Upper lobe of left lung (tissue), 6 donors: ENCODE data around the gene MOAP1. TPM values are rescaled to one million over a fixed set of nuclear protein-coding genes. Genes with fewer than 3 reads are reported as not detected.

ENCODE experiments used
- ATAC-seq, 2 donors: fragments of 200-7000 bp; cut with Tn5 transposase; one replicate each; pipeline ENCODE4 v1.9.1; 2022; ENCODE audit warnings: mild to moderate bottlenecking in 2 of 2, moderate library complexity in 2 of 2; ENCODE audit not compliant: low FRiP score in 2 of 2
- DNase-seq, 2 donors: peaks; one replicate each; pipeline ENCODE4 v3.0.0-alpha.2; 2019 to 2020
- H3K27ac ChIP-seq, 4 donors: fragments of 200-600 bp; sonication (generic); one replicate each; pipeline ENCODE4 v1.5.1; 2016 to 2019
- H3K27me3 ChIP-seq, 4 donors: fragments of 200-600 bp; sonication (generic); one replicate each; pipeline ENCODE4 v1.5.1; 2017 to 2019
- H3K36me3 ChIP-seq, 4 donors: fragments of 200-600 bp; sonication (generic); one replicate each; pipeline ENCODE4 v1.5.1; 2016 to 2019
- H3K4me1 ChIP-seq, 4 donors: fragments of 200-600 bp; sonication (generic); one replicate each; pipeline ENCODE4 v1.5.1; 2018 to 2019
- H3K4me3 ChIP-seq, 4 donors: fragments of 200-600 bp; sonication (generic); one replicate each; pipeline ENCODE4 v1.5.1; 2017 to 2019; ENCODE audit warnings: mild to moderate bottlenecking in 2 of 4, moderate library complexity in 1 of 4
- H3K9me3 ChIP-seq, 4 donors: fragments of 200-600 bp; sonication (generic); one replicate each; pipeline ENCODE4 v1.5.1; 2018 to 2019
- CTCF ChIP-seq, 6 experiments: fragments of 450-650 bp in 4 of 6; fragments of 200-600 bp in 2 of 6; sonication (generic) in 2 of 6; IDR thresholded peaks; one replicate each; pipeline ENCODE4 v1.5.1; 2016 to 2019; ENCODE audit warnings: antibody characterized with exemption in 6 of 6
- EP300 ChIP-seq, 4 donors: sonication (generic); formaldehyde crosslinking; IDR thresholded peaks; one replicate each; pipeline ENCODE4 v1.5.1; 2017; ENCODE audit warnings: antibody characterized with exemption in 4 of 4, control low read depth in 2 of 4
- POLR2A ChIP-seq, 4 donors: fragments of 450-650 bp; IDR thresholded peaks; one replicate each; pipeline ENCODE4 v1.5.1; 2016 to 2017; ENCODE audit warnings: antibody characterized with exemption in 4 of 4, mild to moderate bottlenecking in 2 of 4
- POLR2AphosphoS5 ChIP-seq, 2 donors: sonication (generic); formaldehyde crosslinking; IDR thresholded peaks; one replicate each; pipeline ENCODE4 v1.5.1; 2017; ENCODE audit warnings: antibody characterized with exemption in 2 of 2
- WGBS, 2 donors: methylation state at CpG; one replicate each; pipeline ENCODE4 v1.1.5; 2017 to 2018; 5-methylcytosine and 5-hydroxymethylcytosine counted together
- total RNA-seq, 6 donors: library from RNA; depleted of rRNA in 4 of 6; stranded (reverse); fragments of >200 nt in 4 of 6; gene quantifications; one replicate each; pipeline versions ENCODE4 v1.1.0 to v1.2.1, GENCODE V29; 2016 to 2021
- donor health status: DM: no; HTN: no; CAD: no; lungs with moderate emphysema.
- donor health status: DM: no; HTN: yes; CAD: no; lungs with severe emphysema.

The MOAP1 gene
- total RNA-seq, 6 donors from 2014 or later: 14.7 to 43.8 (median 36.4) TPM

- peak in 1 of 2 donors; percentile 87 for DNase-seq
- no peak for TF ChIP-seq CTCF (IDR thresholded peaks at IDR 0.05)
- TF ChIP-seq EP300 (IDR thresholded peaks at IDR 0.05): peak in 1 of 4 donors; percentile 80
- TF ChIP-seq POLR2AphosphoS5 (IDR thresholded peaks at IDR 0.05): peak in 1 of 2 donors; percentile 31
- peaks cover 4 to 8% (median 5%) of the 10 kb centered on the region in 4 donors for H3K4me1 ChIP-seq
- peak in 1 of 2 donors; percentile 26 for ATAC-seq
- H3K9me3 ChIP-seq: no peaks in the 10 kb centered on the region
- H3K27me3 ChIP-seq: no peaks in the 10 kb centered on the region
- no peaks in the 10 kb centered on the region for H3K36me3 ChIP-seq
- no peak overlapping the region for H3K4me3 ChIP-seq
- peak overlapping the region in 2 of 4 donors; percentile 22 to 45 for H3K27ac ChIP-seq
- 63 to 72% methylated on average over 5 of the region's 5 CpGs for WGBS, 2 donors
These were observed 15.9 kb upstream of the MOAP1 start for GRCh38 chr14:93200553-93200952.

- H3K4me3 ChIP-seq: no peak overlapping the region
- H3K27me3 ChIP-seq: no peaks in the 10 kb centered on the region
- no peak for DNase-seq
- TF ChIP-seq POLR2A (IDR thresholded peaks at IDR 0.05): no peak
- no peak for TF ChIP-seq CTCF (IDR thresholded peaks at IDR 0.05)
- no peak for TF ChIP-seq EP300 (IDR thresholded peaks at IDR 0.05)
- TF ChIP-seq POLR2AphosphoS5 (IDR thresholded peaks at IDR 0.05): no peak
- no peak for ATAC-seq
- H3K27ac ChIP-seq: no peak overlapping the region
- no peaks in the 10 kb centered on the region for H3K4me1 ChIP-seq
- H3K36me3 ChIP-seq: no peaks in the 10 kb centered on the region
- WGBS, 2 donors: 83 to 84% methylated on average over 4 of the region's 4 CpGs
- H3K9me3 ChIP-seq: no peaks in the 10 kb centered on the region
These were observed 14.3 kb upstream of the MOAP1 start for GRCh38 chr14:93199031-93199430.

- peaks cover 0 to 8% (median 0%) of the 10 kb centered on the region in 4 donors for H3K36me3 ChIP-seq
- no peak for ATAC-seq
- H3K27me3 ChIP-seq: no peaks in the 10 kb centered on the region
- no peak overlapping the region for H3K27ac ChIP-seq
- TF ChIP-seq CTCF (IDR thresholded peaks at IDR 0.05) (no peak), POLR2AphosphoS5 (IDR thresholded peaks at IDR 0.05) (no peak), POLR2A (IDR thresholded peaks at IDR 0.05) (no peak), EP300 (IDR thresholded peaks at IDR 0.05) (no peak)
- H3K9me3 ChIP-seq: no peaks in the 10 kb centered on the region
- no peaks in the 10 kb centered on the region for H3K4me1 ChIP-seq
- 92 to 93% methylated on average over 1 of the region's 1 CpG for WGBS, 2 donors
- DNase-seq: no peak
- H3K4me3 ChIP-seq: no peak overlapping the region
These were observed 10.8 kb upstream of the MOAP1 start for GRCh38 chr14:93195316-93195999.

- TF ChIP-seq EP300 (IDR thresholded peaks at IDR 0.05): no peak
- TF ChIP-seq POLR2A (IDR thresholded peaks at IDR 0.05): no peak
- TF ChIP-seq CTCF (IDR thresholded peaks at IDR 0.05): no peak
- TF ChIP-seq POLR2AphosphoS5 (IDR thresholded peaks at IDR 0.05): no peak
- DNase-seq: no peak
- H3K4me1 ChIP-seq: peaks cover 20 to 37% (median 25%) of the 10 kb centered on the region in 4 donors
- no peak overlapping the region for H3K4me3 ChIP-seq
- H3K27me3 ChIP-seq: no peaks in the 10 kb centered on the region
- no peak for ATAC-seq
- 96% methylated on average over 3 of the region's 3 CpGs for WGBS, 2 donors
- no peaks in the 10 kb centered on the region for H3K9me3 ChIP-seq
- no peak overlapping the region for H3K27ac ChIP-seq
- peaks cover 2 to 48% (median 7%) of the 10 kb centered on the region in 4 donors for H3K36me3 ChIP-seq
These were observed 2.3 kb upstream of the MOAP1 start for GRCh38 chr14:93186956-93187355.

GRCh38 chr14:93186466-93186865, 1.8 kb upstream of the MOAP1 start:
- Histone ChIP-seq H3K27ac (peak overlapping the region in 3 of 4 donors; percentile 96 to 99 (median 99)), H3K36me3 (peaks cover 2 to 50% (median 10%) of the 10 kb centered on the region in 4 donors), H3K27me3 (no peaks in the 10 kb centered on the region), H3K9me3 (no peaks in the 10 kb centered on the region), H3K4me1 (peaks cover 20 to 37% (median 25%) of the 10 kb centered on the region in 4 donors), H3K4me3 (peak overlapping the region in 2 of 4 donors; percentile 81 to 96)
- 66 to 67% methylated on average over 6 of the region's 6 CpGs for WGBS, 2 donors
- DNase-seq (no peak), ATAC-seq (no peak)
- TF ChIP-seq POLR2AphosphoS5 (IDR thresholded peaks at IDR 0.05) (no peak), POLR2A (IDR thresholded peaks at IDR 0.05) (peak in 1 of 4 donors; percentile 32)
